HG03469 (cell line): ENCODE results near the gene ENKUR.
A peak's percentile ranks its signal among the peaks of the same experiment; 100 is the strongest.

Source experiments
- ATAC-seq: cut with Tn5 transposase; IDR thresholded peaks from one replicate; pipeline ENCODE4 v1.9.1; 2021; ENCODE audit warnings: mild to moderate bottlenecking, moderate library complexity, moderate number of reproducible peaks; ENCODE audit not compliant: unreplicated experiment

Gene ENKUR

DNA sequence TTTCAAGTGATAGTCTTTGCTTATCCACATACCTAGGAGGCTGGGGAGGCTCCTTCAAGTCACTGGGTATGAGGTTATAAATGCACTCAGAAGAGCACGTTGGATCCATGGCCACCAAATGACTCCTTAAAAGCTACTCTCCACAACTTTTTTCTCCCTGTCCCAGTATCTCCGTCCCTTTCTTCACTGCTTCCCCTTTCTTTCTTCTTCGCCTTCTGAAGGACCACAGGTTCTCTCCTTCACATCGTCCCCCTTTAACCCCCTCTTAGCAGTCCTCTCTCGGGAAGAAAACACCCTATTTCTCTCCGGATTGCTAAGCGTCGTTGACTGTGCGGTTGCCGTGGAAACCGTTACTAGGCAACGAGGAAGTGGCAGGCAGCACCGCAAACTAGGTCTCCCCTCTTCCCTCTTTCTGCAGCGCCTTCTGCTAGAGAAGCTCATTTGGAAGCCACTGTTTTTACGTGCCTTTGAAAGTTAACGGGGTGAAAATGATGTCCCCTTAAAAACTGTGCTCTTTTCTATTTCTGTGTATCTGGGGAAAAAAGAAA is at the start of gene ENKUR:
Gene ENKUR (minus strand): TSS at position 331 of the 548 bp plus-strand sequence. CDS start 222 bp downstream, at position 109.
- ATAC-seq = peak; percentile 45

GRCh38 chr10:25064401-25064800 is 48.4 kb upstream of the ENKUR start:
- ATAC-seq = no peak

- no peak for ATAC-seq
These were observed 47.7 kb upstream of the ENKUR start for GRCh38 chr10:25063644-25064043.

DNA sequence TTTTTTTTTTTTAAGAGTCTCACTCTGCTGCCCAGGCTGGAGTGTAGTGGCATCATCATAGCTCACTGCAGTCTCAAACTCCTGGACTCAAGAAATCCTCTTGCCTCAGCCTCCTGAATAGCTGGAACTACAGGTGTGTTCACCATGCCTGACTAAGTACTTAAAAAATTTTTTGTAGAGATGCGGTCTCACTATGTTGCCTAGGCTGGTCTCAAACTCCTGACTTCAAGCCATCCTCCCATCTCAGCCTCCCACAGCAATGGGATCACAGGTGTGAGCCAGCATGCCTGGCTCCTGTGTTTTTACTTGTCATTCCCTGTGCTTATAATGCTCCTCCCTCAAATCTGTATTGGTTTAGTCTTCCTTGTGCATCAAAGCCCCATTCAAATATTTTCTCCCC is 47.2 kb upstream of the ENKUR start:
- no peak for ATAC-seq

GRCh38 chr10:25061711-25062449 is 45.9 kb upstream of the ENKUR start:
- ATAC-seq = no peak

- ATAC-seq = no peak
These were observed 45.2 kb upstream of the ENKUR start for GRCh38 chr10:25061125-25061524.

DNA sequence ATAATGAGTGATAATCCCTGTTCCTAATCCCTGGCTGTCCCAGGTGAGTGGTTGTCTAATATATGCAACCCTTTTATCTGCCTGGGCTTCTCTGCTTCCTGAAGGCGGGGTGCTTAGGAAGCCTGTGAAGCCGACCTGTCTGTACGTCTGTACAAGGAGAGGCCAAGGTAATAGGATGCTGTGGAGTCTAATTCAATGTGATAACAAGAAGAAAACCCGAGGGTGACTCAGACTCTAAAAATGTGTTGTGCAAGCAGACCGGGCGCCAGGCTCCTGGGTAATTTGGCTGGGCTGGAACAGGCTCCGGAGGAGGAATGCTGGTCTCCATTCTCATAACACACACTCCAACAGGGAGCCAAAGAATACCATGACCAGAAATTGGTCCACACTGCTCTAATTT is 44.0 kb upstream of the ENKUR start:
- no peak for ATAC-seq

DNA sequence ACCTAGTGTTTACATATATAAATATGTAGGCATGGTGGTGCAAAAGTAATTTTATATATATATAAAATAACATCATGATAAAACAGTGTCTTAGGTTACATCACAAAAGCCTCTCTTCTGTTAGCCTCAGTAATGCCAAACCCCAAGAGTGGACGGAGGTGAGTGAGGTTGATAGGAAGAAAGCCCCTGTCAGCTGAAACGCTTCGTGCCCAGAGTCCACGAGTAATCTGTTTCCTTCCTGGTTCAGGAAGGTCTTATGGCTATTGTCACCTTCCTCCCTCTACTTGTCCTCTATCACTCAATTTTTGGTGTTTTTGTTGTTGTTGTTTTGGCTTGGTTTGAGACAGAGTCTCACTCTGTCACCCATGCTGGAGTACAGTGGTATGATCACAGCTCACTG is 41.9 kb upstream of the ENKUR start:
- ATAC-seq = no peak

DNA sequence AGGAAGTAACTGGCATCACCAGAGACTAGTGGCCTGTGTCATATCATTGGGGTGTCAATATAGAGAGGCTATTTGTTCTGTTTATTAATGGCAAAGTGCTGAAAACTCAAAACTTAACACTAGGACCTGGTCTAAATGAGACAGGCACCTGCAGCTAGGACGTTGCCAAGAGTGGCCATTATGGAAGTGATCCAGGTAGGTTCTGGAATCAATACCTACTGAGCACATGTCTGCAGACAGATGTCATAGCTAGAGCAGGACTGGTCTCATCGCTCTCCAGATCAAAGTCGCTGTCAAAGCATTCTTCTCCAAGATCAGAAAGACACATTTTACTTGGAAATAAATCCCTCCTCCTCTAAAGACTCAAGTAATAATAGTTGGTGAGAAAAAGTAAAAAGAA is 40.8 kb upstream of the ENKUR start:
- no peak for ATAC-seq

- no peak for ATAC-seq
These were observed 36.1 kb upstream of the ENKUR start for GRCh38 chr10:25052012-25052411.

DNA sequence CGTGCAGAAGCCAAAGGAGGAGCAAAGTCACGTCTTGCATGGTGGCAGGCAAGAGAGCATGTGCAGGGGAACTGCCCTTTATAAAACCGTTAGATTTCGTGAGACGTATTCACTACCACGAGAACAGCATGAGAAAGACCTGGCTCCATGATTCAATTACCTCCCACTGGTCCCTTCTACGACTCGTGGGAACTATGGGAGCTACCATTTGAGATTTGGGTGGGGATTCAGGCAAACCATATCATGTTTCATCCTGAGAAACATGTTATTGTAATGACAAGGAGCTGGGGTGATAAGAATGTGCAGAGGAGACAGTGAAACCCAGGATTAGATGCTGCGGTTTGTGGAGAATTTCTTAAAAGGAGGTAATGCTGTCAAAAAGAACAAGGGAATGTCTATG is 34.4 kb upstream of the ENKUR start:
- ATAC-seq = no peak

GRCh38 chr10:25049966-25050365 is 34.0 kb upstream of the ENKUR start:
- no peak for ATAC-seq

DNA sequence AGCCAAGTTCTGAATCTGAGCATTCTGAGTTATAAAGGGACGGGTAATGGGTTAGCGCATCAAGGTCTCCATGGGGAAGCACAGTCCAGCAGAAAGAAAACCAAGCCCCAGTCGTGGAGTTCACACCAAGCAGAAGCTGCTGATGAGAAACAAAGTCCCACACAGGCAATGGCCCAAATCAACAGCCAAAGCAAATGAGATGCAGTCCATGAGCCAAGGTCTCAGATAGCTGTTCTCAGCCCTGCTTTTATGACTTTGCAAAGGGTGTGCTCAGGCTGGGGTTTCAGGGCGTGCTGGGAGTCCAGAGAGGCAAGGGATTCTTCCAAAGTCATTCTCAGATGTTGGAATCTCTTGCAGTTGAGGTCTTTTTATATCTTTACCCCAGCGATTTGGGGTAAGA is 32.5 kb upstream of the ENKUR start:
- ATAC-seq = no peak

- no peak for ATAC-seq
These were observed 31.8 kb upstream of the ENKUR start for GRCh38 chr10:25047591-25048301.

DNA sequence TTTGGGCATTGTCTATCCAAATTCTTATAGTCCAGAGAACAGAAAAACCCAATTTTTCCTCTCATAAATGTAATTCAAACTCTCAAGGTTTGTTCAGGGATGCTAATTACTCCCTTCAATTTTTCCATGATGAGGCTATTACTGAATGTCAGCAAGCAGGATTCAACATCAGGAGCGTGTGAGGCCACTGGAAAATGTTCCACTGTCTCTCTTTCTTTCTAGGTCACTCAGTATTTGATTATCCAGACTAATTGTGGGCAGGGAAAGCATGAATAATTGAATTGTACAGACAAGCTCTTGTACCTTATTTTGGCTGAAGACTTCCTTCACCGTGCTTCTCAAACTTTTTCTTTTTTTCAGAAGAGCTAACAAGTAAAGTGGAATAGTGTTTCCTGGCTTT is 31.1 kb upstream of the ENKUR start:
- ATAC-seq = no peak

DNA sequence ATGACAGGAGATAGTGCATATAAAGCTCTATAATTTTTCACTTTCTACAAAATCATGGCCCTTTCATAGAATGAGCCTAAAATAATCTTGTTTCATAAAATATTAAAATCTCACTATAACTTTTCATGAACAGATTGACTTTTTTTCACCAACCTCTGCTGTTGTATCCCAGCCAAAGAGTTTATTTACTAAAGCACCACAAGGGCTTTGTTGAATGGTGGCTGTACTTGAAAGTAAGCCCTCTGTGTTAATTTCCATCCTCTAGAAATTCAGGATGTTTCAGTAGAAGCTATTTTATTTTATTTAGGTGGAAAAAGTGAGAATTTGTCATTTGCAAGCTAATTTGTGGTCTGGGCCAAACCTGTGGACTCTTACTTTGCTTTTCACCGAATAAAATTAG is 30.7 kb upstream of the ENKUR start:
- no peak for ATAC-seq

DNA sequence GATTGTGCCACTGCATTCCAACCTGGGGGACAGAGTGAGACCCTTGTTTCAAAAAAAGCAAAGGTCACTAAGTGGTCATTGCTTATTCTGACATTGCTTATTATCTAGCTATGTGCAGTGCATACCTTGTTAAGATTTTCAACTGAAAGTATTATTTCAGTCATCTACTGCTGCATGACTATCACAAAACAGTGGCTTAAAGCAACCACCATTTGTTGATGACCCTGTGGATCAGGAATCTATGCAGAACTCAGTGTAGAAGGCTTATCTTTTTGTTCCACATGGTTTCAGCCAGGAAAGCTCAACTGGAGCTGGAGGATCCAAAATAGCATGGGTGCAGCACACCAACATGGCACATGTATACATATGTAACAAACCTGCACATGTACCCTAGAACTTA is 23.6 kb upstream of the ENKUR start:
- ATAC-seq = no peak

DNA sequence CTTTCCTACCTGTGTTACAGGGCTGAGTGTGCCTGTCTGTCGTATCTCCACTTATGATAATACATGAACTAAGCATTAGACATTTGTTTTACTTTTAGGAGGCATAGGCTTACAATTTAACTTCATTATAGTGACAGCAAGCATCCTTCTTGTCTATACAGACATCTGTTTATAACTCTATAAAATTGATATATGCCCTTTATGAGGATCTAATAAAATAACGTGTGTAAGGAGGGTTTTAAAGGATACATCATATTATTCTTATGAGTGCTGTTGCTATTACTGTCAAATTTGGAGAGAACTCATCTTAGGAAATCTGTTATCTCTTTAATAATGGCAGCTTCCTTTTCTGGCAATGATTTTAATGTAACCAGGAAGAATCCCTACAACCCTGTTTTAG is 22.4 kb upstream of the ENKUR start:
- ATAC-seq = no peak

DNA sequence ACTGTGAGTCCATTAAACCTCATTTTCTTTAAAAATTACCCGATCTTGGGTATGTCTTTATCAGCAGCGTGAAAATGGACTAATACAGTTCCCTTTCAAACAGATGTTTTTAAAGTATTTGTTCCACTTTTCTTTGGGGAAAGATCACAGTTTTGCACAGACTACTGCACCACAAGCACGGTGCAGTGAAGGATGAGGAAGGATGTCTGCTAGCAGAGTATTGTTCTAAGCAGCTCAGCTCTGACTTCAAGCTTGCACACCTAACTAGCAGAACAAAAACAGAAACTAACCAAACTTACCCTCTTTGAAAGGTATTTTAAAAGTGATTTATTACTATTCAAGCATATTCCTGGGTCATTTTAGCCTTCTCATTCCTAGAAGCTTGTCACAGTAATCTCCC is 20.4 kb upstream of the ENKUR start:
- no peak for ATAC-seq

DNA sequence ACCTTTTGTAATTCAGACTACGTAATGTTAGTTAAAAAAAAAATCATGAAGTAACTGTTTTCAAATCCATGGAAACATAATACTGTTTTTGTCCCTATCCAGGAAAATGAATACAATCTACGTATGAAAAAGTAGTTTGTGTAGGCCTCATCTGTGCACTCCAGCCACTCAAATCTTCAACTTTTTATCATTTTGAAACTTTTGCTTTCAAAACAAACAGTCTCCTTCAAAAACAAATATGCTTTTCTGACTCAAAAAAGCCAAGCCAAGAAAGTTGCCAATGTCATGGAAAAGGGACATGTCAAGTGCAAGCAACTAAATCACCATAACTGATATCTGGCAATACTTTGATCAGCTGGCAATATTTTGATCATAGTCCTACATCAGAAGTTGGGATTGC is 13.6 kb upstream of the ENKUR start:
- no peak for ATAC-seq

GRCh38 chr10:25028711-25029110 is 12.8 kb upstream of the ENKUR start:
- no peak for ATAC-seq

GRCh38 chr10:25026463-25026862 is 10.5 kb upstream of the ENKUR start:
- ATAC-seq = no peak
